HG03108 (cell line): ENCODE results near the gene ZFYVE19.
A peak's percentile ranks its signal among the peaks of the same experiment; 100 is the strongest.

Experiments used
- ATAC-seq: cut with Tn5 transposase; IDR thresholded peaks from one replicate; pipeline ENCODE4 v1.9.1; 2021; ENCODE audit warnings: moderate library complexity; ENCODE audit not compliant: unreplicated experiment

The ZFYVE19 gene

GRCh38 chr15:40775007-40775406 is 31.9 kb upstream of the ZFYVE19 start:
- ATAC-seq: no peak

- no peak for ATAC-seq
Measured at GRCh38 chr15:40775740-40776536, 31.0 kb upstream of the ZFYVE19 start.

DNA sequence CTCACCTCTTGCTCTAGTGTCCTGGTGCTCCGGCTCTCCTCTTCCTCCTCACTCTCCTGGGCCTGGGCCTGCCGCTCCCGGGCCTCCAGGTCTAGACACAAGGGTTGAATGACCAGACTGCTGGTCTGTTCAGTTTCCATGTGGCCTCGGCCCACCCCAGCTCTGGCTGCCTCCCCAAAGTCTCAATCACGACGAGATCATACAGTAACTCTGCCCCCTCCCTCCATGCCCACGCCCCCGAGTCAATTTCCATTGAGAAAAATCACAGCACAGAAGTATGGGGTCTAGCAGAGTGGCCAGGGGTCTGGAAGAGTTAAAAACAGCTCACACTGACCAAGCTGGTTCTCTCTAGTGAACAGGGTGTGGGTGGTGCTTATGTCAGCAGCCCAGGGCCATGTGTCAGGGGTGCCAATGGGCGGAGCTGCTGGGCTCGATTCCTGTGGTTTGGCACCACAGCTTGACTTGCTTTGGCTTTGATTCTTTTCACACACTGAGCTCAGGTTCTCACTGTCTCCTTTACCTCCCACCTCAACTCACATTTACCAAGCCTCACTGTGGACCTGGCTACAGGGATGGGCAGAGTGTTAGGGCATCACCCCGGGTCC is 30.2 kb upstream of the ZFYVE19 start:
- no peak for ATAC-seq

DNA sequence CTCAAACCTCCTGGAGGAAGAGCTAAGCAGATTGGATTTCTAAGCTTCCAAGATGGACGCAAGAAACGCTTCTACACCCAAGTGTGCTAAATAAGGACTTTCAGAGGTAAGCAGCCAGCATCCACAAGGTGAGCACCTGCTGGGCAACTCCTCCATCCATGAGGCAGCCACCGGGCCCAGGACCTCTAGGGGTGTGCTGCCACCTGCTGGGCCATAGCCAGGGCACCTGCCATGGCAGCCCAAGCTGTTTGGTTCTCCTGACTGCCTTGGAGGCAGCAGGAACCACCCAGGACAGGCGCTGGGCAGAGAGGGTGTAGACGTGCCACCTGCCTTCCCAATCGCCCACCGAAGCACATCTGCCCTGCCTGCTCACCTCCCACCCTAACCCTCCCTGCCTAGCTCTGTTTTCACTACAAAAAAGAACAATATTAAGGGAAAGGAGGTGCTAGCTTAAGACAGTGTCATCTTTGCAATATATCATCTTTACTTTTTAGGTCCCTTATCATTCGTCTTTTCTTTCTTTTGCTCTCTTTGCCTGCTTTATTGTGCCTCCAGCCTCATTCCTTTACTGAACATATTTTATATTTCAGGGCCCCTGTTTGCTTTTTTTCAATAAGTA is 24.2 kb upstream of the ZFYVE19 start:
- ATAC-seq: peak; percentile 78

DNA sequence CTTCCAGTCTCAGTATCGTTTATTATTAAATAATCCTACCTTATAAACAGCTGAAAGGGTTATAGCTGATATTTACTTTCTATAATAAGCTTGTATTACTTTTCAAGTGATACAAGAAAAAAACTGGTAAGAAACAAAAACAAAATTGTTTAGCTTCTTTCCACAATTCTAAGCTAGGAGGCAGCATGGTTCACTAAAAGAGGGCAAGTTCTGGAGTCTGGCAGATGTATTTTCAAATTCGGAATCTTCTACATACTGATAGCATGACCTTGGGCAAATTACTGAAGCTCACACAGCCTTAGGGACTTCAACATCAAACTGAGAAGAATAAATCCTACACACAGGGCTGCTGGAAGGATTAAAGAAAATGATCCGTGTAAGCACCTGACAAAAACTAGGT is 21.7 kb upstream of the ZFYVE19 start:
- no peak for ATAC-seq

GRCh38 chr15:40785814-40786213 is 21.1 kb upstream of the ZFYVE19 start:
- no peak for ATAC-seq

- no peak for ATAC-seq
Measured at GRCh38 chr15:40787344-40787841, 19.5 kb upstream of the ZFYVE19 start.

- ATAC-seq: no peak
Measured at GRCh38 chr15:40787991-40788390, 18.9 kb upstream of the ZFYVE19 start.

DNA sequence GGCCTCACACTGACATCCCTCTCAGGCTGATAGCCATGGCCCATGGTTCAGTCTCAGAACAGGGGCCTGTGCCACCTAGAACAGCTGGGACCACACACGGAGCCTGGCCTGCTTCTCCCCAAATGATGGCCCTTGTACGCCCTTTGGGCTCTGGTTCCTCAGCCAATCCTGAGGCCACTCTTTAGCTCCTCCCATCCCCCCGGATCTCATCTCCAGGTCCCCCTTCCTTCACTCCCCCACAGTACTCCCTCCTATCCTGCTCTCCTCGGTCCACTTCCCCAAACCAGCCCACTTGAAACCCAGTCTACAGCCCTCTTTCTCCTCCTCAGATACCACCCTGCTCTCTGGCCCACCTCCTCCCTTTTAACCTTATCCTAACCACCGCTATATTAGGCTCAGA is 17.8 kb upstream of the ZFYVE19 start:
- ATAC-seq: no peak

- no peak for ATAC-seq
Measured at GRCh38 chr15:40789999-40790398, 16.9 kb upstream of the ZFYVE19 start.

GRCh38 chr15:40790718-40791117 is 16.2 kb upstream of the ZFYVE19 start:
- ATAC-seq: no peak

DNA sequence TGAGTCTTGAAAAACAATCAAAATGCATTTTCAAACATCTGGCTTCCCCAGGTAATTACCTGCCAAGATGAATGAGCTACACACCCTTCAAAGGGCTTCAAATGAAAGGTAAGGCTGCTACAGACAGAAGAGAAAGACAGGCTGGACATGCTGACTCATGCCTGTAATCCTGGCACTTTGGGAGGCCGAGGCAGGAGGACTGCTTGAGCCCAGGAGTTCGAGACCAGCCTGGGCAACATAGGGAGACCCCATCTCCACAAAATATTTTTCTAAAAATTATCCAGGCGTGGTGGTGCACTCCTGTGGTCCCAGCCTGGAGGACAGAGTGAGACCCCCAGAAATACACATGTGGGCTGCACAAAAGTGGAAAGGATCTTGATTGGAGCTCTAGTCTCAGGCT is 14.5 kb upstream of the ZFYVE19 start:
- ATAC-seq: no peak

GRCh38 chr15:40793216-40793989 is 13.5 kb upstream of the ZFYVE19 start:
- no peak for ATAC-seq

DNA sequence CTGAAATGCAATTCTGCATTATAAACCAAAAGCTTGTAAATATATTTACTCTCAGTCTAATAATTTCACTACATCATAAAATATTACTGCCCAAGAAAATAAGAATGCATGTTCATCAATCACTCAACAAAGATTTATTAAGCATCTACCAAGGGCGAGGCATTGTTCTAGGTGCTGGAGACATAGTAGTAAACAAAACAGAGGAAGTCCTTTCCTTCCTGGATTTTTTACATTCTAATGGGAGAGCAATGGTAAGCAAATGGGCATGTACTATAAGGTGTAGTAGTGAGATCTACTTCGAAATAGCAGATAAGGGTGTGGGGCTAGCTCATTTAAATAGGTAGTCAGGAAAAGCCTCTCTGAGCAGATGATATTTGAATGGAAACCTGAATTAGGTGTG is 10.8 kb upstream of the ZFYVE19 start:
- ATAC-seq: no peak

GRCh38 chr15:40796512-40796911 is 10.4 kb upstream of the ZFYVE19 start:
- no peak for ATAC-seq

- ATAC-seq: no peak
Measured at GRCh38 chr15:40799523-40799922, 7.4 kb upstream of the ZFYVE19 start.

DNA sequence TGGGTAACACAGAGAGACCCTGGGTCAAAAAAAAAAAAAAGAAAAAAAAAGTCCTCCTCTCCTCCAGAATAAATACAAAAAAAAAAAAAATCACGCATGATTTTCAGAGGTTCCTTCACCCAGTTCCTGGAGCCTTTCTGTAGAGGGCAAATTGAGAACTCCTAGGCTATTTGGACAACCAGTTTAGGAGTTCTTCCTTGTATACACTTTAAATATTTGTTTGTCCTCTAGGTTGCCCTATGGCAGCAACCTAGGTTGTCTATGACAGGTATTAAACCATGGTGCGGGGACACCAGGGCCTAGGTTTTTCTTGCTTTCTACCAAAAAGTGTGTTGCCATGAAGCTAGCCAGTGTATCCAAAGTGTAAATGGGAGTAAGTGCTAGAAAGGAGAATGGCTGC is 3.8 kb upstream of the ZFYVE19 start:
- no peak for ATAC-seq

GRCh38 chr15:40803688-40804087 is 3.2 kb upstream of the ZFYVE19 start:
- no peak for ATAC-seq

GRCh38 chr15:40806672-40807027 is 239 bp upstream of the ZFYVE19 start:
- no peak for ATAC-seq

- ATAC-seq: no peak
Measured at GRCh38 chr15:40807888-40808461, 1.1 kb downstream of the ZFYVE19 start.

- ATAC-seq: no peak
Measured at GRCh38 chr15:40808861-40809450, 2.1 kb downstream of the ZFYVE19 start.
